ENCODE results near the gene ZMIZ1.

The ZMIZ1 gene

DNA sequence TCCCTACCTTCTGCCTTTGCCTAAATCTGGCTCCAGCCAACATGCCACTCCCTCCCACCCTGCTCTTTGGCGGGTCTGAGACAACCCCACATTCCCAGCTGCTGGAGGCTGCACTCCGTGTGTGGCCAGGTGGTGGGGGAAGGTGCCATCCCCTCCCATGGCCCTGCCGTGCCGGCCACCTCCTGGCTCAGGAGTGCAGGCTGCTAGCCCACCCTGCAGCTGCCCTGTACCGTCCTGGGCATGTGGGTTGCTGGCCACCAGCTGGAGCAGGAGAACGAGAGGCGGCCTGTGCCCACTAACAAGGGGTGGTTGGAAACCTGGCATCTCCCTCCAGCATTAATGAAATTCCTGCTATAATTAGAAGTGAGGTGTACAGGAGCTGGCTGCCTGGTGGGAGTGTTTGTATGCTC is 97.6 kb downstream of the ZMIZ1 start:
- no peak overlapping the region for H3K4me3 ChIP-seq (ENCODE audit: low read depth, low read length)

DNA sequence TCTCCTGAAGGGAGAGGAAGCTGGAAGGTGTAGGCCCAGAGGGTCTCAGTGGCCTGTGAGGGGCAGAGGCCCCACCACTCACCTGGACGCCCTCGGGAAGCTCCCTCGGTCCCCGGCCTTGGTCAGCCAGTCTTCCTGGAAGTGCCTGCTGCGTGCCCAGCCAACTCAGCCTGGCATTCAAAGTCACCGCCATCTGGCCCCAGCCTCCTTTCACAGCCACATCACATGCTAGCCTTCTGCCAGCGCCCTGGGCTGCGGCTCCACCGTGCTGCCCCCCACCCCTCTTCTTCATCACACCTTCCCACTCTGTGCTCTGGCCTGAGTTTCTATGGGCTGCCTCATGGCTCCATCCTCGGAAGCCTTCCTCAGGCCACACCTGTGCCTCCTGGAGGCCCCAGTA is 98.0 kb downstream of the ZMIZ1 start:
- no peak overlapping the region for H3K4me3 ChIP-seq (ENCODE audit: low read depth, low read length)

GRCh38 chr10:79167537-79167936 is 98.8 kb downstream of the ZMIZ1 start:
- no peak overlapping the region for H3K4me3 ChIP-seq (ENCODE audit: low read depth, low read length)

DNA sequence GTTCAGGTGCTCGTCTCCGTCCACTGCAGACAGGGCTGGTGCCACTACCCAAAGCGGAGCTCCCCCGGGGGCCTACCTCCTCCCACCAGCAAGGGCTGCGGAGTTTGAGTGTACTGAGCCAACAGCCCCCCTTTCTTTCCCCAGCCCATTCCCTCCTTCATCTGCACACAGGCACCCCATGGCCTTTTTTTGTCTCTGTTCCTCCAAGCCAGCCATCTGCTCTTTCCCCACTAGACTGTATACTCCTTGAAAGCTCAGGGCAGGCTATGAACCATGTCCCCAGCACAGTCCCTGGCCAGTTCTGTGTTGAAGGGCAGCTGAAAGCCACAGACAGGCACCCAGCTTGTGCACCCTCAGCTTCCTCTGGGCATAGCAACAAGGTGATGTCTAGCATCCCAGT is 99.4 kb downstream of the ZMIZ1 start:
- H3K4me3 ChIP-seq (ENCODE audit: low read depth, low read length) = no peak overlapping the region

DNA sequence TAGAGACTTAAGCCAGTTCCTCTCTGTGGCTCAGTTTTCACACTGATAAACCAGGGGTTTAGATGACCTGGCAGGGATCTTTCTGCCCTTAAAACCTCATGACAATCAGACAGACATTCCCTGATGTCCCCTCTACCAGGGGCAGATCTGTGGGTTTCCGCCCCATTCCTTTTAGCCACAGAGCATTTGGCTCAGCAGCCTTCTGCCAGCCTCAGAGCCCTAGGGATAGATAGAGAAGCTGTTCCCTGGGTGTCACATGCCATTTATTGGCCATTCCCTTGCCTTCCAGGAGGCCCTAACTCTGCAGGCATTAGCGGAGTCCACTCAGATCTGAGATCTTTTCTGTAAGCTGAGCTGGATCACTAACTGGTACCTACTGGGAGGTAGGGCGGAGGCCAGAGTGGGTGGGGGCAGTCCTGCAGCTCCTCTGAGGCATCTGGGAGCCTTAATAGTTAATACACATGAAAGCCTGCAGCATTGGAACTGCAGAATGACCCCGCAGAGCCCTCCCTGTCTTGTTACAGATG is 101.5 kb downstream of the ZMIZ1 start:
- H3K4me3 ChIP-seq (ENCODE audit: low read depth, low read length) = no peak overlapping the region

DNA sequence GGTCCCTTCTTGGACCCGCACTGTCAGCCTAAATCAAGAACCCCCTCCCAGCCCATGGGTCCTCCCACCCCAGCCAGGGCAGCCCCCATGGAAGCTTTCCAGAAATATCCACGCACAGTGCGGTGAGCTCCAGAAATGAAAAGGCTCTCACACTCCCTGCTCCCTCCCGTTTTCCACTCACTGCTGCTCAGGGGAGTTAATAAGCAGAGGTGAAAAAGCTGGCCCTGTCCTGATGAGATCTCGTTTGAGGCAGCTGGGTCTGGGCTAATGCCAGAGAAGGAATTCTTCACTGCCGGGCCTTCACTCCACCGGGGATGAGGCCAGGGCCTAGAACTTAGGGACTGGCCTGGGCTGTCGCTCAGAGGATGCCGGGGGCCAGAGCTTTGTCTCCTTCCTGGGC is 102.2 kb downstream of the ZMIZ1 start:
- no peak overlapping the region for H3K4me3 ChIP-seq (ENCODE audit: low read depth, low read length)

GRCh38 chr10:79171504-79171903 is 102.7 kb downstream of the ZMIZ1 start:
- H3K4me3 ChIP-seq (ENCODE audit: low read depth, low read length) = no peak overlapping the region

DNA sequence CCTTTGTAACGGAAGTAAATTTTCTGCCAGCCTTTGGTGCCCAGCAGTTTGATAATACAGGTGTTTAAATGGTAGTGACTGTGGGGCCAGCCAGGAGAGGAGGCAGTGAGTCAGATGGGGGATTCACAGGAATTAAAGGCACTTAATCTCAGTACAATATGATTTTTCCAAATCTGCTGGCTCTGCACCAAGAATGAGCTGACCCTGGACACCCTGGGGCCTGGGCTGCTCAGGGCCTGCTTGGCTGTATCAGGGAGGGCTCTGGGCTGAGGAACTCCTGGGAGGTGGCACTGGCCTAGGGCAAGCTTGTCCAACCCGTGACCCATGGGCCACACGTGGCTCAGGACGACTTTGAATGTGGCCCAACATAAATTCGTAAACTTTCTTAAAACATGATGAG is 104.1 kb downstream of the ZMIZ1 start:
- H3K4me3 ChIP-seq (ENCODE audit: low read depth, low read length) = no peak overlapping the region

GRCh38 chr10:79173582-79174262 is 105.0 kb downstream of the ZMIZ1 start:
- H3K4me3 ChIP-seq (ENCODE audit: low read depth, low read length) = no peak overlapping the region

- H3K4me3 ChIP-seq (ENCODE audit: low read depth, low read length) = no peak overlapping the region
Measured at GRCh38 chr10:79176052-79176501, 107.3 kb downstream of the ZMIZ1 start.

GRCh38 chr10:79176949-79177602 is 108.3 kb downstream of the ZMIZ1 start:
- H3K4me3 ChIP-seq (ENCODE audit: low read depth, low read length) = no peak overlapping the region

GRCh38 chr10:79178070-79178576 is 109.4 kb downstream of the ZMIZ1 start:
- no peak overlapping the region for H3K4me3 ChIP-seq (ENCODE audit: low read depth, low read length)

DNA sequence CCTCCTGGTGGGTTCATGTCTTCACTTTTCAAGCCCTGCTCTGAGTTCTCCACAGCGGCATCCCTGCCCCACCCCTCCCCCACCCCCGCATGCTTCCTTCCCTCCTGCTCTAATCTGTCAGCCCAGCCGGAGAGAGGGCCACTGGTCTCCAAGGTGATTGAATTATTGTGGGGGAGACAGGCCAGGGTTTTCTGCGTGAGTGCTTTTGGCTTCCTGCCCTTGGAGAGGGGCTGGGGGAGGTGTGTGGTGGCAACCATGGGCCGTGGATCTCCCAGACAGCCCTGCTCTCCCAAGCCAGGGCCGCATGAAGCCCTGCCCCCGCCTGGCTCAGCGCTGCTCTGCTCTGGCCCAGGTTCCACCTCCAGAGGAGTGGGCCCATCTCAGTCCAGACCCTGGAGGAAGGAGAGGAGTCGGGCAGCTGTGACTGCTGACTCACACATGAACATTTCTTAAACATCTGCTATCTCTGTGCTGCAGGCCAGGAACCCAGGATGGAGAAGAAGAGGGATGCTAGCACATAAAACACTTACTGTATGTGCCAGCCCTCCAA is 109.9 kb downstream of the ZMIZ1 start:
- H3K4me3 ChIP-seq (ENCODE audit: low read depth, low read length) = no peak overlapping the region

GRCh38 chr10:79179164-79179956 is 110.6 kb downstream of the ZMIZ1 start:
- H3K4me3 ChIP-seq (ENCODE audit: low read depth, low read length) = no peak overlapping the region

DNA sequence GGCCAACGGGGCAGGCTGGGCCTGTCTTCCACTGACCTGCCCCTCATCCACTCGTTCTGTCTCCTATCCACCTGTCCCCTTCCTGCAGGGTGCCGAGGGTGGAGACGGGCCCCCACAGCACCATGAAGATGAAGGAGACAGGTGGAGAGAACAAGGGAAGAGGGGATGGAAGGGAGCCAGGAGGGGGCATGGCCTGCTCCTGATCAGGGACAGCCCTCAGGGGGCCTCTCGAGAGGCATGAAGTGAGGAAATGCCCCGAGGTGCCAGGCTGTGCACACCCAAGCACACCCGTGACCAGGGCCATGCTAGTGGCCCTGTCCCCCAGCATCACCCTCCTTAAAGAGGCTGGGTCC is 111.2 kb downstream of the ZMIZ1 start:
- no peak overlapping the region for H3K4me3 ChIP-seq (ENCODE audit: low read depth, low read length)

DNA sequence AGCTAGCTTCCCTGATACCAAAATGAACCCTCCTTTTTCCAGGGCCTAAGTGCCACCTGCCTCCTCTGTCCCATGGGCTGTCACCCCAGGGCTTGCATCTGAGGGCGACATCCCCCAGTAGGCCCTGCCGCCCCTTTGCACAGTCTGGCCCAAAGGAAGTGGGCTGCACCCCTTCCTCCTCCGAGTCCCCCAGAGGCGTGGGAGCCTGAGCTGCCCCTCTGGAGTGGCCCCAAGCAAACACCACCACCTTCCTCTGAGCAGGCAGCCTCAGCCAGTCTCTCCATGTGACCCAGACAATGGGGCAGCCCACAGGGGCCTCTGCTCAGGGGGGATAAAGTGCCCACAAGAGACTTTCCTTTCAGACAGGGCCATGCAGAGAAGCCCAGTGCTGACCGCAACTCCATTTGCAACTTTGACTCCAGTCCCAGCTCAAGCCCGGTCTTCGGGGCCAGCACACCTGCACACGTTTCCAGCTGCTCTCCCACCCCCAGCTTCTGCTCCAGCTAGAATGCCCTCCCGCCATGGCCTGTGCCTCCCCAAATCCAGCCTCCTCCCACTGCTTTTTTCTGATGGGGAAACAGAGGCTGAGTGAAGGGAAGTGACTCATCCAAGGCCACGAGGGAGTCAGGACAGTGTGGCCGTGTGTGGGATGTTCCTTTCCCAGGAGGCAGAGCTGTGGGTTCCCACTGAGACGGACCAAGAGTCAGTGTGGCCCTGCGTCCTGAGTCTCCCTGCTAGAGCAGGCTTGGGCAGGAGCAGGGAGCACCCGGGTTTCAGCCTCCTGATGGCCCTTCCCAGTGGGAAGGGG is 111.9 kb downstream of the ZMIZ1 start:
- H3K4me3 ChIP-seq (ENCODE audit: low read depth, low read length) = no peak overlapping the region

DNA sequence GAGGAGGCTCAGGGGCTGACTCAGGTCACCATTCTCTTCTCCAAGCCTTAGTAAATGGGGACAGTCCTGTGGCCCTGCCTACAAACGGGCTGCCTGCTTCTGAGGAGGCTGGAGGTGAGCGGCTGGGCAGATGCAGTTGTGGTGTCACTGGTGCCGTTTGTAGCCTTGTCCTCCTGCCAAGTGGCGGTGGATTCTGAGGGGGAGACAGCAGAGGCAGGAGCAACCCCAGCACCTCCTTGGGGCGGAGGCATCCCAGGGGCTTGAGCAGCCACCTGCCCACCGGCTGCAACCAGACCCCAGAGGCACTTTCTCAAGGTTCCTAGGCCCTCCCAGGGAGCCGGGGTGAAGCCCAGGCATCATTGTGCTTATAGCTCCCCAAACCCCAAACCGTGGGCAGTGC is 112.5 kb downstream of the ZMIZ1 start:
- no peak overlapping the region for H3K4me3 ChIP-seq (ENCODE audit: low read depth, low read length)

GRCh38 chr10:79181698-79182521 is 113.1 kb downstream of the ZMIZ1 start:
- H3K4me3 ChIP-seq (ENCODE audit: low read depth, low read length) = no peak overlapping the region

GRCh38 chr10:79182781-79183467 is 114.2 kb downstream of the ZMIZ1 start:
- H3K4me3 ChIP-seq (ENCODE audit: low read depth, low read length) = no peak overlapping the region
